Hematopoietic multipotent progenitor cell (in vitro differentiated cells): ENCODE results near the gene ETHE1. TPM values are rescaled to one million over a fixed set of nuclear protein-coding genes. Genes with fewer than 3 reads are reported as not detected.

ENCODE experiments used
- DNase-seq, 3 donors: peaks; one replicate each; pipeline ENCODE4 v3.0.0-alpha.2; 2011 to 2015; ENCODE audit warnings: low read depth in 2 of 3, low spot score in 2 of 3
- total RNA-seq: library from RNA; depleted of rRNA; stranded (reverse); fragments of >200 nt; gene quantifications from one replicate; pipeline ENCODE4 v1.2.3, GENCODE V29; 2012

Gene ETHE1
- total RNA-seq, 1 donor: 112 TPM

- DNase-seq: no peak
Observed at GRCh38 chr19:43498233-43498842, 28.7 kb downstream of the ETHE1 start.

- DNase-seq: no peak
Observed at GRCh38 chr19:43496960-43497359, 30.0 kb downstream of the ETHE1 start.

- no peak for DNase-seq
Observed at GRCh38 chr19:43495082-43495481, 31.9 kb downstream of the ETHE1 start.

GRCh38 chr19:43490759-43491158 lies 36.2 kb downstream of the ETHE1 start:
- DNase-seq: no peak

GRCh38 chr19:43489979-43490599 lies 36.9 kb downstream of the ETHE1 start:
- no peak for DNase-seq

GRCh38 chr19:43489310-43489709 lies 37.7 kb downstream of the ETHE1 start:
- DNase-seq: peak in 1 of 3 donors; percentile 34

GRCh38 chr19:43488179-43488578 lies 38.8 kb downstream of the ETHE1 start:
- DNase-seq: no peak

GRCh38 chr19:43486412-43486811 lies 40.6 kb downstream of the ETHE1 start:
- DNase-seq: no peak

GRCh38 chr19:43485951-43486350 lies 41.0 kb downstream of the ETHE1 start:
- DNase-seq: no peak

- DNase-seq: no peak
Observed at GRCh38 chr19:43483281-43483680, 43.7 kb downstream of the ETHE1 start.

GRCh38 chr19:43482193-43482592 lies 44.8 kb downstream of the ETHE1 start:
- DNase-seq: no peak

GRCh38 chr19:43481701-43482100 lies 45.3 kb downstream of the ETHE1 start:
- DNase-seq: no peak

GRCh38 chr19:43480574-43480973 lies 46.4 kb downstream of the ETHE1 start:
- no peak for DNase-seq

GRCh38 chr19:43479961-43480561 lies 46.9 kb downstream of the ETHE1 start:
- no peak for DNase-seq

- DNase-seq: no peak
Observed at GRCh38 chr19:43479226-43479625, 47.8 kb downstream of the ETHE1 start.

GRCh38 chr19:43478323-43478722 lies 48.7 kb downstream of the ETHE1 start:
- no peak for DNase-seq

- no peak for DNase-seq
Observed at GRCh38 chr19:43476606-43477005, 50.4 kb downstream of the ETHE1 start.

GRCh38 chr19:43474986-43475705 lies 51.9 kb downstream of the ETHE1 start:
- DNase-seq: peak; percentile 94 to 95 (median 94)

- no peak for DNase-seq
Observed at GRCh38 chr19:43474487-43474886, 52.5 kb downstream of the ETHE1 start.

GRCh38 chr19:43471091-43471490 lies 55.9 kb downstream of the ETHE1 start:
- no peak for DNase-seq

- DNase-seq: no peak
Observed at GRCh38 chr19:43470288-43470687, 56.7 kb downstream of the ETHE1 start.

GRCh38 chr19:43469160-43469480 lies 57.9 kb downstream of the ETHE1 start:
- no peak for DNase-seq
